Cardiac septum (tissue), 1 donor: Measurements from ENCODE around the gene CREB3L1. TPM values are rescaled to one million over a fixed set of nuclear protein-coding genes. Genes with fewer than 3 reads are reported as not detected.
A peak's percentile ranks its signal among the peaks of the same experiment; 100 is the strongest.

Experiments used
- DNase-seq: peaks from one replicate; pipeline ENCODE4 v3.0.0-alpha.2; 2020; ENCODE audit warnings: low spot score
- intact Hi-C: fragments of 100-400 bp; cut with DNase I; formaldehyde crosslinking; loops from one replicate; pipeline ENCODE4 v1.14.0; 2022
- total RNA-seq: library from RNA; stranded (reverse); fragmentation: NEBNext Ultra II Directional; extraction: Animal tissue kit (Norgen Biotek cat#: 25700); gene quantifications from one replicate; pipeline ENCODE4 v1.2.1, GENCODE V29; 2021
- donor health status: DM: no; HTN: no; CAD: no.

CREB3L1 gene
- total RNA-seq, 1 donor from 2014 or later, result 8.6 TPM

- intact Hi-C loops, result loop anchor here (2.0 kb wide), 1 partner anchor 70 kb away; no protein-coding TSS in a partner anchor
- DNase-seq, result peak; percentile 88
Observed at GRCh38 chr11:46308631-46309419, 31.4 kb downstream of the CREB3L1 start.

- DNase-seq, result no peak
- intact Hi-C loops, result loop anchor here (2.0 kb wide), 1 partner anchor 71 kb away; no protein-coding TSS in a partner anchor
Observed at GRCh38 chr11:46309814-46310259, 32.4 kb downstream of the CREB3L1 start.

GRCh38 chr11:46315033-46315738, 37.7 kb downstream of the CREB3L1 start:
- intact Hi-C loops, result no loop called here
- no peak for DNase-seq

GRCh38 chr11:46315783-46316563, 38.5 kb downstream of the CREB3L1 start:
- intact Hi-C loops, result no loop called here
- no peak for DNase-seq

GRCh38 chr11:46319074-46319453, 41.6 kb downstream of the CREB3L1 start:
- intact Hi-C loops, result no loop called here
- DNase-seq, result no peak

- intact Hi-C loops, result no loop called here
- DNase-seq, result no peak
Observed at GRCh38 chr11:46321757-46322156, 44.3 kb downstream of the CREB3L1 start.

- intact Hi-C loops, result no loop called here
Observed at GRCh38 chr11:46322759-46323158, 45.3 kb downstream of the CREB3L1 start.

GRCh38 chr11:46326813-46327416, 49.5 kb downstream of the CREB3L1 start:
- no peak for DNase-seq
- intact Hi-C loops, result no loop called here

More at GRCh38 chr11:46322759-46323158, 45.3 kb downstream of the CREB3L1 start:
- no peak for DNase-seq

GRCh38 chr11:46327829-46328228, 50.4 kb downstream of the CREB3L1 start:
- intact Hi-C loops, result no loop called here
- no peak for DNase-seq

- intact Hi-C loops, result no loop called here
Observed at GRCh38 chr11:46330154-46330553, 52.7 kb downstream of the CREB3L1 start.

GRCh38 chr11:46330563-46331281, 53.3 kb downstream of the CREB3L1 start:
- no peak for DNase-seq
- intact Hi-C loops, result no loop called here

More at GRCh38 chr11:46330154-46330553, 52.7 kb downstream of the CREB3L1 start:
- DNase-seq, result no peak

- intact Hi-C loops, result no loop called here
- no peak for DNase-seq
Observed at GRCh38 chr11:46331282-46331984, 54.0 kb downstream of the CREB3L1 start.

GRCh38 chr11:46332093-46332567, 54.7 kb downstream of the CREB3L1 start:
- intact Hi-C loops, result no loop called here
- DNase-seq, result no peak

- DNase-seq, result no peak
- intact Hi-C loops, result no loop called here
Observed at GRCh38 chr11:46332568-46333393, 55.3 kb downstream of the CREB3L1 start.

- intact Hi-C loops, result no loop called here
- no peak for DNase-seq
Observed at GRCh38 chr11:46333394-46333947, 56.0 kb downstream of the CREB3L1 start.

- no peak for DNase-seq
- intact Hi-C loops, result no loop called here
Observed at GRCh38 chr11:46334211-46334610, 56.7 kb downstream of the CREB3L1 start.

- no peak for DNase-seq
- intact Hi-C loops, result no loop called here
Observed at GRCh38 chr11:46335271-46335670, 57.8 kb downstream of the CREB3L1 start.
